H1 (cell line): Measurements from ENCODE around the gene DPP10. TPM values are rescaled to one million over a fixed set of nuclear protein-coding genes. Genes with fewer than 3 reads are reported as not detected.

Experiments used
- CTCF ChIA-PET: fragments of 300-600 bp; sonication (Branson Sonifier 250); formaldehyde crosslinking; loops from one replicate; lab custom pipeline; 2021; ENCODE audit not compliant: partially characterized antibody; lab: Charles Lee
- POLR2A ChIA-PET: fragments of 300-600 bp; sonication (Branson Sonifier 250); formaldehyde crosslinking; loops from one replicate; lab custom pipeline; 2021; ENCODE audit warnings: inconsistent platforms; ENCODE audit not compliant: partially characterized antibody; lab: Charles Lee
- DNase-seq, 2 experiments: peaks; one replicate each; pipeline versions ENCODE4 v3.0.0 to v3.0.0-alpha.2; 2010 to 2022; ENCODE audit warnings: low spot score in 2 of 2, low read depth in 1 of 2, mixed read lengths in 1 of 2
- FAIRE-seq: peaks from 2 replicates; lab custom pipeline; 2011; peaks lifted over from hg19 to GRCh38; lab: Jason Lieb, UNC
- H2AFZ ChIP-seq: 2 replicates; pipeline ENCODE4 v1.8.1; 2012; ENCODE audit warnings: low read length, inconsistent platforms
- H2AK5ac ChIP-seq: 2 replicates; pipeline ENCODE4 v1.6.1; 2013; ENCODE audit warnings: low read depth, low read length
- H2BK120ac ChIP-seq: replicated peaks from 2 replicates; pipeline ENCODE3; 2013; ENCODE audit warnings: low read depth, low read length, inconsistent platforms
- H2BK12ac ChIP-seq: 2 replicates; pipeline ENCODE4 v1.6.1; 2013; ENCODE audit warnings: low read depth, low read length
- H2BK15ac ChIP-seq: 2 replicates; pipeline ENCODE4 v1.6.1; 2013; ENCODE audit warnings: low read length
- H2BK20ac ChIP-seq: 2 replicates; pipeline ENCODE4 v1.6.1; 2013; ENCODE audit warnings: low read length
- H2BK5ac ChIP-seq: 2 replicates; pipeline ENCODE4 v1.6.1; 2013; ENCODE audit warnings: low read depth, low read length
- H3K14ac ChIP-seq: 2 replicates; pipeline ENCODE4 v1.6.1; 2013; ENCODE audit warnings: inconsistent platforms; ENCODE audit not compliant: insufficient read length
- H3K18ac ChIP-seq: 2 replicates; pipeline ENCODE4 v1.6.1; 2013; ENCODE audit warnings: low read length; ENCODE audit errors: extremely low read depth
- H3K23ac ChIP-seq: 2 replicates; pipeline ENCODE4 v1.6.1; 2013; ENCODE audit warnings: inconsistent platforms; ENCODE audit not compliant: insufficient read length
- H3K23me2 ChIP-seq: 2 replicates; pipeline ENCODE4 v1.6.1; 2013; ENCODE audit warnings: low read depth, low read length
- H3K27ac ChIP-seq: 2 replicates; pipeline ENCODE4 v1.6.1; 2011; ENCODE audit warnings: low read depth, low read length, inconsistent platforms
- H3K27me3 ChIP-seq, 4 experiments: replicated peaks in 1 of 4; 1 replicate in 1 of 4; 2 replicates in 3 of 4; pipeline versions ENCODE4 v1.6.1 to v1.8.1; 2011 to 2013; ENCODE audit warnings: low read length in 3 of 4, mild to moderate bottlenecking in 3 of 4, inconsistent platforms in 2 of 4, mixed read lengths in 2 of 4, moderate library complexity in 1 of 4; ENCODE audit not compliant: control insufficient read depth in 3 of 4, insufficient read depth in 3 of 4; ENCODE audit errors: extremely low read depth in 1 of 4
- H3K36me3 ChIP-seq, 4 experiments: 2 replicates each; pipeline versions ENCODE4 v1.6.1 to v1.8.1; 2011 to 2013; ENCODE audit warnings: mild to moderate bottlenecking in 4 of 4, low read length in 3 of 4, moderate library complexity in 2 of 4, control low read depth in 1 of 4, inconsistent platforms in 1 of 4; ENCODE audit not compliant: insufficient read depth in 4 of 4, control insufficient read depth in 2 of 4
- H3K4ac ChIP-seq: replicated peaks from 2 replicates; pipeline ENCODE3; 2013; ENCODE audit warnings: low read length, low read depth, mixed read lengths, inconsistent platforms; ENCODE audit not compliant: insufficient read length
- H3K4me1 ChIP-seq, 4 experiments: replicated peaks in 1 of 4; 1 replicate in 1 of 4; 2 replicates in 3 of 4; pipeline versions ENCODE4 v1.6.1 to v1.8.1; 2011 to 2013; ENCODE audit warnings: low read length in 3 of 4, inconsistent platforms in 2 of 4, mixed read lengths in 1 of 4; ENCODE audit not compliant: insufficient read depth in 4 of 4, control insufficient read depth in 3 of 4
- H3K4me2 ChIP-seq, 2 experiments: 2 replicates each; pipeline versions ENCODE4 v1.6.1 to v1.8.1; 2011 to 2013; ENCODE audit warnings: low read depth in 2 of 2, low read length in 2 of 2, control low read depth in 1 of 2, inconsistent platforms in 1 of 2, mild to moderate bottlenecking in 1 of 2; ENCODE audit not compliant: insufficient read depth in 1 of 2
- H3K4me3 ChIP-seq, 4 experiments: fragments of 200-600, 300-600 bp in 1 of 4; sonication (generic), shearing (Covaris generic), sonication (Bioruptor Twin) in 1 of 4; 2 replicates each; pipeline versions ENCODE4 v1.5.1 to v1.8.1; 2011 to 2016; ENCODE audit warnings: low read length in 4 of 4, low read depth in 3 of 4, control low read depth in 2 of 4, inconsistent platforms in 2 of 4, mild to moderate bottlenecking in 2 of 4, mixed read lengths in 1 of 4, moderate library complexity in 1 of 4; ENCODE audit not compliant: insufficient read depth in 2 of 4; ENCODE audit errors: extremely low read depth in 1 of 4
- H3K56ac ChIP-seq: replicated peaks from 2 replicates; pipeline ENCODE3; 2013; ENCODE audit warnings: low read depth, mild to moderate bottlenecking, mixed read lengths, low read length, inconsistent platforms; ENCODE audit not compliant: insufficient read length
- H3K79me1 ChIP-seq: 2 replicates; pipeline ENCODE4 v1.6.1; 2013; ENCODE audit warnings: low read depth, low read length, control low read depth
- H3K79me2 ChIP-seq, 2 experiments: 2 replicates each; pipeline versions ENCODE4 v1.6.1 to v1.8.1; 2012 to 2013; ENCODE audit warnings: low read length in 2 of 2, mild to moderate bottlenecking in 2 of 2, inconsistent platforms in 1 of 2; ENCODE audit not compliant: insufficient read depth in 2 of 2, control insufficient read depth in 1 of 2
- H3K9ac ChIP-seq, 4 experiments: replicated peaks in 1 of 4; 1 replicate in 1 of 4; 2 replicates in 3 of 4; pipeline versions ENCODE4 v1.6.1 to v1.8.1; 2011 to 2013; ENCODE audit warnings: low read depth in 3 of 4, low read length in 3 of 4, control low read depth in 2 of 4, mild to moderate bottlenecking in 2 of 4, moderate library complexity in 2 of 4, inconsistent platforms in 1 of 4; ENCODE audit errors: extremely low read depth in 1 of 4
- H3K9me3 ChIP-seq, 2 experiments: 2 replicates each; pipeline versions ENCODE4 v1.6.1 to v1.8.1; 2012 to 2013; ENCODE audit warnings: mild to moderate bottlenecking in 2 of 2, moderate library complexity in 2 of 2, control low read depth in 1 of 2, inconsistent platforms in 1 of 2, low read depth in 1 of 2, low read length in 1 of 2, mixed read lengths in 1 of 2; ENCODE audit not compliant: insufficient read depth in 2 of 2
- H4K20me1 ChIP-seq, 2 experiments: replicated peaks in 1 of 2; 2 replicates each; pipeline versions ENCODE3 to v1.8.1; 2011 to 2013; ENCODE audit warnings: inconsistent platforms in 2 of 2, low read length in 2 of 2, mild to moderate bottlenecking in 1 of 2; ENCODE audit not compliant: insufficient read depth in 2 of 2, control insufficient read depth in 1 of 2
- H4K5ac ChIP-seq: 2 replicates; pipeline ENCODE4 v1.6.1; 2013; ENCODE audit warnings: low read length, low read depth, mixed read lengths, inconsistent platforms; ENCODE audit not compliant: insufficient read length
- H4K8ac ChIP-seq: 2 replicates; pipeline ENCODE4 v1.8.0; 2013; ENCODE audit warnings: mild to moderate bottlenecking, moderate library complexity, low read length, inconsistent platforms; ENCODE audit not compliant: insufficient read depth; ENCODE audit errors: extremely low read depth
- H4K91ac ChIP-seq: replicated peaks from 2 replicates; pipeline ENCODE3; 2013; ENCODE audit warnings: low read length, mixed read lengths, inconsistent platforms; ENCODE audit not compliant: insufficient read length
- BCL11A ChIP-seq, 2 experiments: IDR thresholded peaks; one replicate each; pipeline ENCODE4 v1.6.1; 2011; ENCODE audit warnings: low read depth in 2 of 2, low read length in 2 of 2, mild to moderate bottlenecking in 2 of 2
- BRCA1 ChIP-seq: IDR thresholded peaks from 2 replicates; pipeline ENCODE4 v1.6.1; 2012; ENCODE audit warnings: low read depth, low read length, improper control_type of control experiment
- CTCF ChIP-seq, 3 experiments: IDR thresholded peaks; 1 replicate in 2 of 3; 2 replicates in 1 of 3; pipeline versions ENCODE4 v1.5.1 to v1.6.1; 2011; ENCODE audit warnings: low read length in 3 of 3, mild to moderate bottlenecking in 3 of 3, inconsistent platforms in 2 of 3, low read depth in 1 of 3, moderate library complexity in 1 of 3; ENCODE audit not compliant: insufficient read depth in 1 of 3; ENCODE audit errors: control extremely low read depth in 1 of 3
- POLR2AphosphoS5 ChIP-seq: IDR thresholded peaks from 2 replicates; pipeline ENCODE4 v1.6.1; 2011; ENCODE audit warnings: low read depth, low read length
- RFX5 ChIP-seq: IDR thresholded peaks from 2 replicates; pipeline ENCODE4 v1.6.1; 2011; ENCODE audit warnings: low read depth, low read length, improper control_type of control experiment, borderline replicate concordance
- SAP30 ChIP-seq: fragments of 300-600 bp; sonication (generic); IDR thresholded peaks from 2 replicates; pipeline ENCODE4 v1.7.1; 2012; ENCODE audit warnings: low read length, moderate library complexity, mild to moderate bottlenecking, inconsistent platforms; ENCODE audit not compliant: insufficient read depth, insufficient replicate concordance
- SIRT6 ChIP-seq: IDR thresholded peaks from one replicate; pipeline ENCODE4 v1.7.1; 2012; ENCODE audit warnings: low read length, inconsistent platforms
- SP4 ChIP-seq: IDR thresholded peaks from 2 replicates; pipeline ENCODE4 v1.6.1; 2012; ENCODE audit warnings: low read length, inconsistent platforms
- TAF1 ChIP-seq: IDR thresholded peaks from 2 replicates; pipeline ENCODE4 v1.6.1; 2011; ENCODE audit warnings: mild to moderate bottlenecking, low read depth, low read length
- WGBS, 2 experiments: shearing (Covaris generic) in 1 of 2; methylation state at CpG; one replicate each; pipeline versions ENCODE4 v1.1.6 to v1.1.7; 2013 to 2015; ENCODE audit warnings: low lambda C conversion rate in 2 of 2, mixed read lengths in 2 of 2, inconsistent platforms in 1 of 2, low coverage in 1 of 2, missing lambda C conversion rate in 1 of 2; ENCODE audit not compliant: insufficient replicate concordance in 2 of 2, insufficient coverage in 1 of 2, insufficient read length in 1 of 2; ENCODE audit errors: extremely low coverage in 1 of 2, missing lambda C conversion rate in 1 of 2; 5-methylcytosine and 5-hydroxymethylcytosine counted together
- polyA plus RNA-seq, 7 experiments: library from polyadenylated mRNA; depleted of rRNA in 3 of 7; stranded (reverse) in 5 of 7; unstranded in 2 of 7; fragments of >200 nt in 5 of 7; fragments of 200-250 nt in 2 of 7; gene quantifications; 1 replicate in 5 of 7; 2 replicates in 1 of 7; 4 replicates in 1 of 7; pipeline versions ENCODE4 v1.2.1 to v1.2.3, GENCODE V29; 2011 to 2013; ENCODE audit warnings: missing spikeins in 2 of 7, mixed read lengths in 2 of 7
- total RNA-seq: library from RNA; stranded (reverse); fragmentation: NEBNext Ultra II Directional; extraction: Animal tissue kit (Norgen Biotek cat#: 25700); gene quantifications from 2 replicates; pipeline ENCODE4 v1.2.1, GENCODE V29; 2021

Gene DPP10
- total and polyA plus RNA-seq, 2 of the 8 experiments (the other 6 are each of a cell fraction or from before 2014, with no cell fraction given): 3.3 to 7.2 TPM

DNA sequence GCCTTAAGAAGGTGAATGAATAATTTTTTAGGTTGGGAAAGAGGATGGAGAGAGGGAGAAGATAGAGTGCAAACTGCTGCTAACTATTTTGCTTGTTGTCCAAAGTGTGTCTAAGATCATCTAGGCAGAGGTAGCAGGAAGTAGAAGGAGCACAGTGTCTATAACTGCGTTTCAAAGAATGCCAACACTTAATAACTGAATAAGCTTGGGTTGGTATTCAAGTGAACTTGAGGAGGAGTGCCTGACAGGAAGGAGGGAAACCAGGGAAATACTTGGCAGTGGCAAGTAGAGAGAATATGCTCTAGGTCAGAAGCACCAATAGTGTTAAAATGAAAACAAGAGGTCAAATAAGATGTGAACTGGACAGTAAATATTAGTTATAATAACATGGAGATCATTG is 155.9 kb downstream of the DPP10 start:
- Histone ChIP-seq H2BK12ac (no peak overlapping the region), H4K20me1 (no peaks in the 10 kb centered on the region), H3K36me3 (no peaks in the 10 kb centered on the region), H3K23me2 (no peaks in the 10 kb centered on the region), H3K23ac (no peak overlapping the region), H2AK5ac (no peak overlapping the region), H3K4me2 (no peak overlapping the region), H3K4ac (no peak overlapping the region), H3K79me1 (no peaks in the 10 kb centered on the region), H2BK5ac (no peak overlapping the region), H2BK15ac (no peak overlapping the region), H2AFZ (0 out of 2 replicates have a peak overlapping the region, but pooled peaks have one; percentile 1), H2BK120ac (no peak overlapping the region), H4K8ac (no peak overlapping the region), H3K9me3 (no peaks in the 10 kb centered on the region), H3K4me3 (no peak overlapping the region), H3K4me1 (peaks cover 0 to 3% (median 0%) of the 10 kb centered on the region in 4 experiments; a peak in 1 of 7 replicates), H3K27me3 (no peaks in the 10 kb centered on the region), H4K5ac (no peak overlapping the region), H3K18ac (no peak overlapping the region), H3K9ac (no peak overlapping the region), H3K56ac (no peak overlapping the region), H3K79me2 (no peaks in the 10 kb centered on the region), H2BK20ac (no peak overlapping the region), H3K27ac (no peak overlapping the region), H3K14ac (no peak overlapping the region), H4K91ac (no peak overlapping the region)
- FAIRE-seq (no peak), DNase-seq (no peak)
- WGBS, 2 experiments: 81% methylated on average over 1 of the region's 1 CpG; no CpG with 5 or more reads in 1 of the 2 experiments
- ChIA-PET CTCF (no interaction called here), POLR2A (no interaction called here)
- TF ChIP-seq POLR2AphosphoS5 (no peak), SIRT6 (no peak), BCL11A (IDR thresholded peaks at IDR 0.05; ENCODE audit: low read depth in 2 of 2, low read length in 2 of 2) (no peak), BRCA1 (no peak), RFX5 (no peak), CTCF (IDR thresholded peaks at IDR 0.05; ENCODE audit: control extremely low read depth in 1 of 3, insufficient read depth in 1 of 3, low read depth in 1 of 3, low read length in 3 of 3) (no peak), SAP30 (no peak), TAF1 (no peak), SP4 (no peak)
